GOT3 (cell line): ENCODE measurements around the gene ARL16.

Experiments used
- DNase-seq: peaks from one replicate; lab custom pipeline; 2025; ENCODE audit warnings: mixed read lengths; lab: John Stamatoyannopoulos, UW

Gene ARL16

GRCh38 chr17:81644496-81644895 lies 39.1 kb downstream of the ARL16 start:
- no peak for DNase-seq

GRCh38 chr17:81641825-81642489 lies 41.6 kb downstream of the ARL16 start:
- peak; percentile 18 for DNase-seq

- no peak for DNase-seq
Measured at GRCh38 chr17:81640011-81640410, 43.6 kb downstream of the ARL16 start.

- no peak for DNase-seq
Measured at GRCh38 chr17:81638683-81639082, 44.9 kb downstream of the ARL16 start.

GRCh38 chr17:81636505-81637288 lies 46.9 kb downstream of the ARL16 start, which contains the start of the genes NPLOC4 and TSPAN10:
Gene NPLOC4, minus strand, starts transcription at chr17:81637112. Its CDS starts 182 bp downstream, at chr17:81636930.
Gene TSPAN10, plus strand, starts transcription at chr17:81637196. Its CDS starts 5,217 bp downstream, at chr17:81642413.
- DNase-seq = peak; percentile 71

GRCh38 chr17:81635973-81636504 lies 47.6 kb downstream of the ARL16 start:
- no peak for DNase-seq

GRCh38 chr17:81635431-81635830 lies 48.2 kb downstream of the ARL16 start:
- no peak for DNase-seq

- DNase-seq = no peak
Measured at GRCh38 chr17:81631482-81631881, 52.1 kb downstream of the ARL16 start.
